ENCODE results near the gene KCND3.
A peak's percentile ranks its signal among the peaks of the same experiment; 100 is the strongest.

Gene KCND3

GRCh38 chr1:111821121-111821745 is 168.2 kb downstream of the KCND3 start:
- TF ChIP-seq REST (IDR thresholded peaks at IDR 0.05; ENCODE audit: insufficient read depth in 1 of 2, low read depth in 2 of 2, low read length in 2 of 2) (peak in 1 of 2 experiments; percentile 44; a peak in 1 of 4 replicates), TAF1 (IDR thresholded peaks at IDR 0.05; ENCODE audit: borderline replicate concordance, insufficient read depth, low read length) (no peak), POLR2AphosphoS5 (IDR thresholded peaks at IDR 0.05; ENCODE audit: low read depth, low read length) (no peak)

- TF ChIP-seq REST (IDR thresholded peaks at IDR 0.05; ENCODE audit: insufficient read depth in 1 of 2, low read depth in 2 of 2, low read length in 2 of 2) (no peak), POLR2AphosphoS5 (IDR thresholded peaks at IDR 0.05; ENCODE audit: low read depth, low read length) (no peak), SIN3A (IDR thresholded peaks at IDR 0.05; ENCODE audit: borderline replicate concordance, insufficient read depth, low read length) (no peak), FOXP2 (optimal IDR thresholded peaks at IDR 0.05; ENCODE audit: borderline replicate concordance, extremely low read depth, extremely low read length, insufficient read depth) (no peak), TAF1 (IDR thresholded peaks at IDR 0.05; ENCODE audit: borderline replicate concordance, insufficient read depth, low read length) (no peak)
Measured at GRCh38 chr1:111819566-111820263, 169.8 kb downstream of the KCND3 start.

GRCh38 chr1:111818546-111818945 is 170.9 kb downstream of the KCND3 start:
- TF ChIP-seq SIN3A (IDR thresholded peaks at IDR 0.05; ENCODE audit: borderline replicate concordance, insufficient read depth, low read length) (no peak), TAF1 (IDR thresholded peaks at IDR 0.05; ENCODE audit: borderline replicate concordance, insufficient read depth, low read length) (no peak), FOXP2 (optimal IDR thresholded peaks at IDR 0.05; ENCODE audit: borderline replicate concordance, extremely low read depth, extremely low read length, insufficient read depth) (no peak), REST (IDR thresholded peaks at IDR 0.05; ENCODE audit: insufficient read depth in 1 of 2, low read depth in 2 of 2, low read length in 2 of 2) (no peak), POLR2AphosphoS5 (IDR thresholded peaks at IDR 0.05; ENCODE audit: low read depth, low read length) (no peak)

- TF ChIP-seq SIN3A (IDR thresholded peaks at IDR 0.05; ENCODE audit: borderline replicate concordance, insufficient read depth, low read length), result no peak
- no peak for TF ChIP-seq REST (IDR thresholded peaks at IDR 0.05; ENCODE audit: insufficient read depth in 1 of 2, low read depth in 2 of 2, low read length in 2 of 2)
- no peak for TF ChIP-seq POLR2AphosphoS5 (IDR thresholded peaks at IDR 0.05; ENCODE audit: low read depth, low read length)
- no peak for TF ChIP-seq TAF1 (IDR thresholded peaks at IDR 0.05; ENCODE audit: borderline replicate concordance, insufficient read depth, low read length)
- TF ChIP-seq FOXP2 (optimal IDR thresholded peaks at IDR 0.05; ENCODE audit: borderline replicate concordance, extremely low read depth, extremely low read length, insufficient read depth), result no peak
Measured at GRCh38 chr1:111818081-111818480, 171.4 kb downstream of the KCND3 start.

All from PFSK-1 (cell line).